Measurements from ENCODE around the gene TIFAB. TPM values are rescaled to one million over a fixed set of nuclear protein-coding genes. Genes with fewer than 3 reads are reported as not detected.

TIFAB gene
- total RNA-seq, 1 donor from 2014 or later: not detected

- FAIRE-seq: no peak
- no peaks in the 10 kb centered on the region for H3K36me3 ChIP-seq (ENCODE audit: control insufficient read depth, insufficient read depth, low read length)
- DNase-seq (ENCODE audit: low read depth): peak; percentile 68
- H3K4me3 ChIP-seq (ENCODE audit: low read depth, low read length): no peak overlapping the region
- H3K27me3 ChIP-seq (ENCODE audit: control insufficient read depth, insufficient read depth, low read length): no peaks in the 10 kb centered on the region
- TF ChIP-seq CTCF (IDR thresholded peaks at IDR 0.05; ENCODE audit: insufficient read depth, low read length, severe bottlenecking): peak; percentile 71
Observed at GRCh38 chr5:135426102-135427082, 25.8 kb downstream of the TIFAB start.

- H3K4me3 ChIP-seq (ENCODE audit: low read depth, low read length): no peak overlapping the region
- no peak for TF ChIP-seq CTCF (IDR thresholded peaks at IDR 0.05; ENCODE audit: insufficient read depth, low read length, severe bottlenecking)
- no peaks in the 10 kb centered on the region for H3K36me3 ChIP-seq (ENCODE audit: control insufficient read depth, insufficient read depth, low read length)
- DNase-seq (ENCODE audit: low read depth) (no peak), FAIRE-seq (no peak)
- no peaks in the 10 kb centered on the region for H3K27me3 ChIP-seq (ENCODE audit: control insufficient read depth, insufficient read depth, low read length)
Observed at GRCh38 chr5:135425641-135426040, 26.5 kb downstream of the TIFAB start.

GRCh38 chr5:135423846-135424168 lies 28.3 kb downstream of the TIFAB start:
- TF ChIP-seq CTCF (IDR thresholded peaks at IDR 0.05; ENCODE audit: insufficient read depth, low read length, severe bottlenecking): no peak
- Histone ChIP-seq H3K36me3 (ENCODE audit: control insufficient read depth, insufficient read depth, low read length) (no peaks in the 10 kb centered on the region), H3K27me3 (ENCODE audit: control insufficient read depth, insufficient read depth, low read length) (no peaks in the 10 kb centered on the region), H3K4me3 (ENCODE audit: low read depth, low read length) (no peak overlapping the region)
- no peak for FAIRE-seq
- no peak for DNase-seq (ENCODE audit: low read depth)

- no peak for FAIRE-seq
- TF ChIP-seq CTCF (IDR thresholded peaks at IDR 0.05; ENCODE audit: insufficient read depth, low read length, severe bottlenecking): no peak
Observed at GRCh38 chr5:135423146-135423845, 28.9 kb downstream of the TIFAB start.

GRCh38 chr5:135422419-135422818 lies 29.7 kb downstream of the TIFAB start:
- Histone ChIP-seq H3K27me3 (ENCODE audit: control insufficient read depth, insufficient read depth, low read length) (no peaks in the 10 kb centered on the region), H3K4me3 (ENCODE audit: low read depth, low read length) (no peak overlapping the region), H3K36me3 (ENCODE audit: control insufficient read depth, insufficient read depth, low read length) (no peaks in the 10 kb centered on the region)
- no peak for TF ChIP-seq CTCF (IDR thresholded peaks at IDR 0.05; ENCODE audit: insufficient read depth, low read length, severe bottlenecking)
- FAIRE-seq (no peak), DNase-seq (ENCODE audit: low read depth) (no peak)

More at GRCh38 chr5:135423146-135423845, 28.9 kb downstream of the TIFAB start:
- Histone ChIP-seq H3K36me3 (ENCODE audit: control insufficient read depth, insufficient read depth, low read length) (no peaks in the 10 kb centered on the region), H3K27me3 (ENCODE audit: control insufficient read depth, insufficient read depth, low read length) (no peaks in the 10 kb centered on the region), H3K4me3 (ENCODE audit: low read depth, low read length) (no peak overlapping the region)
- DNase-seq (ENCODE audit: low read depth): peak; percentile 21
